ENCODE data around the gene PGRMC2.

Gene PGRMC2

DNA sequence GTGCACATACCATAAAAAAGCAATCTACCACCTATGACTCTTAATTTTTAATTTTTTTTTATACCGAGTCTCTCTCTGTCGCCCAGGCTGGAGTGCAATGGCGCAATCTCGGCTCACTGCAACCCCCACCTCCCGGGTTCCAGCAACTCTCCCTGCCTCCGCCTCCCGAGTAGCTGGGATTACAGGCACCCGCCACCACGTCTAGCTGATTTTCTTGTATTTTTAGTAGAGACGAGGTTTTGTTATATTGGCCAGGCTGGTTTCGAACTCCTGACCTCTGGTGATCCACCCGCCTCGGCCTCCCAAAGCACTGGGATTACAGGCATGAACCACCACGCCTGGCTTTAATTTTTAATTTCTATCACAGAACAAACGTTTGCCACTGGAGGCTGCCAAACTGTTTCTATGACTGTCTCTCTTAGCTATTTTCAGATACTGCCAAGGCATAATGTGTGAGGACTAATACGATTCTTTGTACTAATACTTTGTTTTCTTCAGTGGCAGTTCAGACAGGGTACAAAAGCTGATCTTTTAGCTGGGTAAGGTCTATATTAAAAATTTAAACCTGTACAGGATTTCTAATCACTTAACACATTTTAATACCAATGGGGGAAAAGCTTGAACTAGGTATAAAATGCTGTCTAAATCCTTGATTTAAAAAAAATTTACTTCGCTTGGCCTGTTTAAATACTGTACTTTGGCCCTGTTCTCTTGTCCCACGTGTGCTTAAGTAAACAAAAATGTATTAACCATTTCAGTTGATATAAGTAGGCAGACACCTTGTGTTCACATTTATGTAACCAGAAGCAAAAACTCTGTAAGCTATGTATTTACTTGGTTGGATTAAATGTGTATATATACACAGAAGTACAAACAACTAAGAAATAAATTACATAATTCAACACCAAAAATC, 2.3 kb downstream of the PGRMC2 start:
- Histone ChIP-seq H3K9me3 (ENCODE audit: control insufficient read depth in 1 of 2, low read length in 2 of 2) (no peaks in the 10 kb centered on the region), H3K4me3 (ENCODE audit: low read depth in 1 of 2, low read length in 2 of 2) (peak overlapping the region; percentile 79 to 86), H3K36me3 (ENCODE audit: control insufficient read depth in 1 of 2, insufficient read depth in 2 of 2, low read length in 2 of 2) (no peaks in the 10 kb centered on the region), H3K4me1 (ENCODE audit: control insufficient read depth in 1 of 2, insufficient read depth in 2 of 2, low read length in 2 of 2) (peaks cover 6 to 15% of the 10 kb centered on the region in 2 donors), H3K27ac (ENCODE audit: low read length) (peak overlapping the region; percentile 88), H3K27me3 (ENCODE audit: low read depth, low read length) (no peaks in the 10 kb centered on the region)

DNA sequence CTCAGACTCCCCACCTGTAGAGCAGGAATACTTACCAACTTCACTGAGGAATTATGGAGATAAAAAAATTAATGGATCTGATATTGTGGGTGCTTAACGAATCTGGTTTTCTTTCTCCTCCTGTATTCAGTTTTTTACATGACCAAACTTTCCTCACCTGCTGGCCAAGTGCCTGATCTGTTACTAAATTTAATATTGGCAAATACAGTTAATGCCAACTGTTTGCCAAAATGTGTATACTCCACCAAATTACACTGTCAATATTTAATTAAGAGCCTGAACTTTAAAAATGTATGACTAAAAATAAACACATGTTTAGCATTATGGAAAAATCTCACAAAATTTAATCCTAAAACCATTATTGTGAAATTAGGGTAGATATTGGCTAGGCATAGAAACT, 3.3 kb downstream of the PGRMC2 start:
- H3K4me1 ChIP-seq (ENCODE audit: control insufficient read depth in 1 of 2, insufficient read depth in 2 of 2, low read length in 2 of 2): peaks cover 6 to 15% of the 10 kb centered on the region in 2 donors
- no peaks in the 10 kb centered on the region for H3K36me3 ChIP-seq (ENCODE audit: control insufficient read depth in 1 of 2, insufficient read depth in 2 of 2, low read length in 2 of 2)
- H3K9me3 ChIP-seq (ENCODE audit: control insufficient read depth in 1 of 2, low read length in 2 of 2): no peaks in the 10 kb centered on the region
- H3K27ac ChIP-seq (ENCODE audit: low read length): no peak overlapping the region
- peak overlapping the region in 1 of 2 donors; percentile 79 for H3K4me3 ChIP-seq (ENCODE audit: low read depth in 1 of 2, low read length in 2 of 2)
- H3K27me3 ChIP-seq (ENCODE audit: low read depth, low read length): no peaks in the 10 kb centered on the region

DNA sequence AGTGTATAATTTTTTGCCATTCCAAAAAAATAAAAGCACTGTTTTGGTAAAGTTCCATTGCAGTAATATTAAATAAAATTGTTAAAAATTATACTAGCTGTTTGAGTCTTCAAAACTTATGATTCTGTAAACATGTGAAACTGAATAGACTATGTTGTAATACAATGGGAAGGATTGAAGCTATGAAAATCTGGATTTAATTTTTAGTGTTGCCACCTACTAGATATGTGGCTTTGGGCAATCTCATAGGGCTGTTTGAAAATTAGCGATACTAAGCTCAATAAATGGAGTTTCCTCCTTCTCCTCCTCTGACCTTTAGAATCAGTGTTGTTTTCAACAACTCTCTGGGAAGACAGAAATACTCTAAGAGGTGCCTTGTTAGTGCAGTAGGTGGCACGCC, 4.5 kb downstream of the PGRMC2 start:
- no peak overlapping the region for H3K27ac ChIP-seq (ENCODE audit: low read length)
- peaks cover 6 to 15% of the 10 kb centered on the region in 2 donors for H3K4me1 ChIP-seq (ENCODE audit: control insufficient read depth in 1 of 2, insufficient read depth in 2 of 2, low read length in 2 of 2)
- H3K9me3 ChIP-seq (ENCODE audit: control insufficient read depth in 1 of 2, low read length in 2 of 2): no peaks in the 10 kb centered on the region
- no peaks in the 10 kb centered on the region for H3K36me3 ChIP-seq (ENCODE audit: control insufficient read depth in 1 of 2, insufficient read depth in 2 of 2, low read length in 2 of 2)
- no peak overlapping the region for H3K4me3 ChIP-seq (ENCODE audit: low read depth in 1 of 2, low read length in 2 of 2)
- no peaks in the 10 kb centered on the region for H3K27me3 ChIP-seq (ENCODE audit: low read depth, low read length)

DNA sequence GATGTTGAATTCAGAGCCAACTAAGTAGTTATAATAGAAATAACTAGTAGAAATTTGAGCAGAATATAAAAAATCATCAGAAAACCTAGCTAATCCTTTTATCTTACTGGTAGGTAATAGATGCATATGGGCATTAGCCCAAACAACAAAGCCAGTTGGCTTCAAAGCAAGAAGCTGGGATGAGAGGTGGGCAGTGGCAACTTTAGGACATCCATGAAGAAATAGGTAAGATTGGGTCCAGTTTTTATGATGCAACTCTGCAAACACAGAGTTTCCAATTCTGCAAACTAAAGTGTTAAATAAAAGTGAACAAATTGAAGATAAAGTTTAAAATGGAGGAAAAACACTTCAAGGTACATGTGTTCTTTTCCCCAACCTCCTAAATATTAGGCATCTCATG, 5.1 kb downstream of the PGRMC2 start:
- H3K4me1 ChIP-seq (ENCODE audit: control insufficient read depth in 1 of 2, insufficient read depth in 2 of 2, low read length in 2 of 2): peaks cover 6 to 15% of the 10 kb centered on the region in 2 donors
- no peaks in the 10 kb centered on the region for H3K9me3 ChIP-seq (ENCODE audit: control insufficient read depth in 1 of 2, low read length in 2 of 2)
- H3K36me3 ChIP-seq (ENCODE audit: control insufficient read depth in 1 of 2, insufficient read depth in 2 of 2, low read length in 2 of 2): no peaks in the 10 kb centered on the region
- H3K4me3 ChIP-seq (ENCODE audit: low read depth in 1 of 2, low read length in 2 of 2): no peak overlapping the region
- H3K27me3 ChIP-seq (ENCODE audit: low read depth, low read length): no peaks in the 10 kb centered on the region
- no peak overlapping the region for H3K27ac ChIP-seq (ENCODE audit: low read length)

DNA sequence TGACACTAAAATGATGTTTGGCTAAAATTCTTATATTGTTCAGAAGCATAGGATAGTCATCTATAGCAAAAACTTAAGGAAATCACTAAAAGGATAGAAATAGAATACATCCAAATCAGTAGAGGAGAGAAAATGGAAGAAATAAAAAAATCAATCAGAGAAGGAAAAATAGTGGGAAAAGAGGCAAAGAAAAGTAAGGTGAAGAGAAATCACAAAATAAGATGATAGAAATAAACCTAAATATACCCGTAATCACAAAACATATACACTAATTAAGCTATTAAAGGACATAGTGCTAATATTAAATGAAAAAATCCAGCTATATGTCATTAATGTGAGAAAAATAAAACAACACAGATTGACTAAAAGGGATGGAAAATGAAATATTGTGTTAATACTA, 6.3 kb downstream of the PGRMC2 start:
- H3K27ac ChIP-seq (ENCODE audit: low read length): no peak overlapping the region
- H3K9me3 ChIP-seq (ENCODE audit: control insufficient read depth in 1 of 2, low read length in 2 of 2): no peaks in the 10 kb centered on the region
- no peaks in the 10 kb centered on the region for H3K36me3 ChIP-seq (ENCODE audit: control insufficient read depth in 1 of 2, insufficient read depth in 2 of 2, low read length in 2 of 2)
- no peak overlapping the region for H3K4me3 ChIP-seq (ENCODE audit: low read depth in 1 of 2, low read length in 2 of 2)
- no peaks in the 10 kb centered on the region for H3K27me3 ChIP-seq (ENCODE audit: low read depth, low read length)
- H3K4me1 ChIP-seq (ENCODE audit: control insufficient read depth in 1 of 2, insufficient read depth in 2 of 2, low read length in 2 of 2): peaks cover 6 to 15% of the 10 kb centered on the region in 2 donors

DNA sequence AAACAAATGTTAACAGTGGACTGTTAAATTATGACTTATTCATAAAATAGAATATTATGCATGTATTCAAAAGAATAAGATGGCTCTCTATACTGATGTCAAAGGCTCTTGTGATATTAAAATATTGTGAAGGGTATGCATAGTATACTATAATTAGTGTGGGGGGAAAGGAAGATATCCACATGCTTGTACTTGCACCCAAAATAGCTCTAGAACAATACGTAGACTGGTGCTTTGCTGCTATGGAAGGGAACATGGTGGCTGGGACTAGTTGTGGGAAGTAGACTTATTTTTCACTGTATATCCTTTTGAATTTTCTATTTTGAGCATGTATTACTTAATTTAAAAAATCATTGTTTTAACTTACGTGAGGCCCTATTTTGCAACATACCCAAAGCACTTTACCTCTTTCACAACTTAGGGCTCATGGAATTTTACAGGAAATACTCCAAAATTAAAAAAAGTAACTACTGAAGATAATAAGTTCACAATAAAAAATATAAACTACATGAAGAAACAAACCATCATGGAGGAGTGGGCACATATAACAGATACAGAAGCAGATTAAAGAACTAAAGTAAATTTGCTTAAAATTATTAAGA, 7.9 kb downstream of the PGRMC2 start:
- no peaks in the 10 kb centered on the region for H3K9me3 ChIP-seq (ENCODE audit: control insufficient read depth in 1 of 2, low read length in 2 of 2)
- no peaks in the 10 kb centered on the region for H3K36me3 ChIP-seq (ENCODE audit: control insufficient read depth in 1 of 2, insufficient read depth in 2 of 2, low read length in 2 of 2)
- peaks cover 0 to 6% of the 10 kb centered on the region in 2 donors for H3K4me1 ChIP-seq (ENCODE audit: control insufficient read depth in 1 of 2, insufficient read depth in 2 of 2, low read length in 2 of 2)
- no peak overlapping the region for H3K27ac ChIP-seq (ENCODE audit: low read length)
- H3K27me3 ChIP-seq (ENCODE audit: low read depth, low read length): no peaks in the 10 kb centered on the region
- H3K4me3 ChIP-seq (ENCODE audit: low read depth in 1 of 2, low read length in 2 of 2): no peak overlapping the region

DNA sequence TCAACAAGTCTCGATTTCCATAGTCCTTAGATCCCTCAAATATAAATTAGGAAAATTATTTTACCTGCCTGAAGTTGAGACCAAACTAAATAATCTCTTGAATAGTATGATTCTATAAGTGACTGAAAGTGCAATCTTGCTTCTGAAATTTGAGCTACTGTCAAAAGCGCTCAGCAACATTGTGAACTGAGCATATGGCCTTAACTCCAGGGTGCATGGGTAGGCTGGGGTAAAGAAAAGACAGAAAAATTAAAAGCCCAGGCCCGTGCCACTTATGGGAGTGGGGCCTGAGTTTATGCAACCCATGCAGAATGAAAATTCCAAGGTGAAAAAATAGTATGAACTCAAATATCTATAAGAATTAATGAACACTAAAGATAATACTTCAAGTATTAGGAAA, 9.8 kb downstream of the PGRMC2 start:
- Histone ChIP-seq H3K36me3 (ENCODE audit: control insufficient read depth in 1 of 2, insufficient read depth in 2 of 2, low read length in 2 of 2) (no peaks in the 10 kb centered on the region), H3K27ac (ENCODE audit: low read length) (no peak overlapping the region), H3K27me3 (ENCODE audit: low read depth, low read length) (no peaks in the 10 kb centered on the region), H3K9me3 (ENCODE audit: control insufficient read depth in 1 of 2, low read length in 2 of 2) (no peaks in the 10 kb centered on the region), H3K4me1 (ENCODE audit: control insufficient read depth in 1 of 2, insufficient read depth in 2 of 2, low read length in 2 of 2) (no peaks in the 10 kb centered on the region), H3K4me3 (ENCODE audit: low read depth in 1 of 2, low read length in 2 of 2) (no peak overlapping the region)

DNA sequence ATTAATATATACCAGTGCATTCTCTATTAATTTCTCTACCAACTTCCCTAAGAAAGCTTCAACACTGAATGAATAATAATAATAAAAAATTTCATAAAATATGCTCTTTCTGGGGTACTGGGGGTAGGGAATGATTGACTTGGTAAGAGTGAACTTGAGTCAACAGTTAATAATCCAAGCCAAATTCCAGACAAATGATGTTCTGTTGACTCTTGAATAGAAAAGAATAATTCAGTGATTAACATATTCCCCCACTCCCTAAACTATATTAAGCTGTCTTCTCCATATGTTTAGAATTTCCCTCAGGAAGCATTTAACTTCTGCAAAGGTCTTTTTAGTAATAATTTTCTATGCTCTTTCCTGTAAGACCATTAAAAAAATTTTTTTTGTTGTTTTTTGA, 12.3 kb downstream of the PGRMC2 start:
- Histone ChIP-seq H3K27me3 (ENCODE audit: low read depth, low read length) (no peaks in the 10 kb centered on the region), H3K4me1 (ENCODE audit: control insufficient read depth in 1 of 2, insufficient read depth in 2 of 2, low read length in 2 of 2) (no peaks in the 10 kb centered on the region), H3K36me3 (ENCODE audit: control insufficient read depth in 1 of 2, insufficient read depth in 2 of 2, low read length in 2 of 2) (peaks cover 1 to 8% of the 10 kb centered on the region in 2 donors), H3K9me3 (ENCODE audit: control insufficient read depth in 1 of 2, low read length in 2 of 2) (no peaks in the 10 kb centered on the region), H3K4me3 (ENCODE audit: low read depth in 1 of 2, low read length in 2 of 2) (no peak overlapping the region), H3K27ac (ENCODE audit: low read length) (no peak overlapping the region)

DNA sequence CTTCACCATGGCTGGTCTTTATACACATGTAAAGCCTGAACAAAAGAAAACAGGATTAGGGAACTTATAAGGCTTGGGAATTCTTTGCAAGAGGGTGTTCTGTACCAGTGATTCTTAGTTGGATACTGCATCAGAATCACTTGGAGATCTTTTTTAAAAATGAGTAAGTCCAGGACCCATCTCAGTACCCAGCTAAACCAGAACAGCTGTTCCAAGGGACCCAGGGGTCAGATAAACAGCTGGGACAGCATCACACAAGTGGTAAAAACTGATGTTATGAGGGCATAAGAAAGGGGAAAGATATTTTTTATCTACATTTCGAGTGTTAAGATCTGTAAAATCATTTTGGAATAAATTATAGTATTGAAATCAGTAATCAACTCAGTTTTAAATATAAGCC, 16.1 kb downstream of the PGRMC2 start:
- no peak overlapping the region for H3K27ac ChIP-seq (ENCODE audit: low read length)
- no peaks in the 10 kb centered on the region for H3K9me3 ChIP-seq (ENCODE audit: control insufficient read depth in 1 of 2, low read length in 2 of 2)
- H3K4me3 ChIP-seq (ENCODE audit: low read depth in 1 of 2, low read length in 2 of 2): no peak overlapping the region

DNA sequence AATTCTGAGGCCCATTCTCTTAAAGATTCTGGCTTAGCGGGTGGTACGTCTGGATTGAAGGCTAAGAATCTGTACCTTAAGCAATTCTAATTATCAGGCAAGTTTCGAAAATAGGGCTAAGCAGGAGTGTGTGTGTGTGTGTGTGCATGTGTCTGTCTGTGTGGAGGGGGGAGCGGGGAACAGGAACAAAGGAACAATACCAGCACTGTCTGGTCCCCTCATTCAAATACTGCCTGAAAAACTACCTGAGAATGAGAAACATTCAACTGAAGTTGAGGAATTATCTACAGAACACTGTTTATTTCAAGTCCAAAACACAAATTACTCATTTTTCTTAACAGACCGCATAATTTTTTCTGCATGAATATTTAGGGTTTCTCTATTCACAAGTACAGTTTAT, 18.6 kb downstream of the PGRMC2 start:
- Histone ChIP-seq H3K4me3 (ENCODE audit: low read depth in 1 of 2, low read length in 2 of 2) (no peak overlapping the region), H3K4me1 (ENCODE audit: control insufficient read depth in 1 of 2, insufficient read depth in 2 of 2, low read length in 2 of 2) (no peaks in the 10 kb centered on the region), H3K9me3 (ENCODE audit: control insufficient read depth in 1 of 2, low read length in 2 of 2) (peaks cover 0 to 6% of the 10 kb centered on the region in 2 donors), H3K27me3 (ENCODE audit: low read depth, low read length) (no peaks in the 10 kb centered on the region), H3K27ac (ENCODE audit: low read length) (no peak overlapping the region), H3K36me3 (ENCODE audit: control insufficient read depth in 1 of 2, insufficient read depth in 2 of 2, low read length in 2 of 2) (peaks cover 11 to 18% of the 10 kb centered on the region in 2 donors)

More for the DNA sequence above, 16.1 kb downstream of the PGRMC2 start:
- no peaks in the 10 kb centered on the region for H3K27me3 ChIP-seq (ENCODE audit: low read depth, low read length)
- no peaks in the 10 kb centered on the region for H3K4me1 ChIP-seq (ENCODE audit: control insufficient read depth in 1 of 2, insufficient read depth in 2 of 2, low read length in 2 of 2)
- H3K36me3 ChIP-seq (ENCODE audit: control insufficient read depth in 1 of 2, insufficient read depth in 2 of 2, low read length in 2 of 2): peaks cover 11 to 18% of the 10 kb centered on the region in 2 donors

DNA sequence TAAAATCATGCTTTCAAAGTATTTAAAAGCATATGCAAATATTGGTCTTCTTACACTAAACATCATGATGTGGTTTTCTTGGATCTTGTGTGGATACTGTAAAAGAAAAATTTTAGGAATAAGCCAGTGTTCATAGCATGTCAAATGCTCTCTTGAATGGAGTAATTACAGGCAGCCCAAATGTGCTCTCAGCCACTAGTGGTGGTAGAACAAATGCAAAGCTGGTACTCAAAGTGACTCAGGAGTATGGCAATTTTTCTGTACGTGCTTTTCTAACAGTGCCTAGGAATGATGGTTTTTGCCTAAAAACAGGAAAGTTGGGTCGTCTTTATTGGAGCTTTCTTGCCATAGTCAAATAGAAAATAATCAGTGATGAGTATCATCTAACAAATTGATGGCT, 19.9 kb downstream of the PGRMC2 start:
- no peaks in the 10 kb centered on the region for H3K4me1 ChIP-seq (ENCODE audit: control insufficient read depth in 1 of 2, insufficient read depth in 2 of 2, low read length in 2 of 2)
- H3K4me3 ChIP-seq (ENCODE audit: low read depth in 1 of 2, low read length in 2 of 2): no peak overlapping the region
- no peak overlapping the region for H3K27ac ChIP-seq (ENCODE audit: low read length)

More for the DNA sequence above, 19.9 kb downstream of the PGRMC2 start:
- peaks cover 11 to 18% of the 10 kb centered on the region in 2 donors for H3K36me3 ChIP-seq (ENCODE audit: control insufficient read depth in 1 of 2, insufficient read depth in 2 of 2, low read length in 2 of 2)
- H3K9me3 ChIP-seq (ENCODE audit: control insufficient read depth in 1 of 2, low read length in 2 of 2): peaks cover 0 to 6% of the 10 kb centered on the region in 2 donors
- H3K27me3 ChIP-seq (ENCODE audit: low read depth, low read length): no peaks in the 10 kb centered on the region
